ENCODE results near the gene THBS1.

Gene THBS1

GRCh38 chr15:39589815-39590644 is 9.2 kb downstream of the THBS1 start:
- DNase-seq = no peak

GRCh38 chr15:39591141-39591895 is 10.4 kb downstream of the THBS1 start:
- no peak for DNase-seq

DNA sequence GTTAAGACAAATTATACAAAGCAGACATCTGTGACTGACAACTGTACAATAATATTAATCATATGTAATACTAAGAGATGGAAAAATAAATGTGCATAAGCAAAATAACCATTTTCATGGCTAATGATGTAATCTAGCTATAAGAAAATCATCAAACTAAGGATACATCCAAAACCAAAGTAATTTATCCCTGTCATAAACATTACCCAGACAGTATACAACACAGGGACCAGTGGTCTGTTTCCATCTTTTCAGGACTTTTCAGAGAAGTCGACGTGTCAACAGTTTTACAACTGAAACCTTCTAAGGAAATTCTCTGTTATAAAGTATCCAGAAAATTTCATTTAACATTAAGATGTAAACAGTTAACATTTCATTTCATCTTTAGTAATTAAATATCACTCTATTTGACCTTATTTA is 11.0 kb downstream of the THBS1 start:
- DNase-seq = no peak

- no peak for DNase-seq
Measured at GRCh38 chr15:39592500-39592899, 11.6 kb downstream of the THBS1 start.

DNA sequence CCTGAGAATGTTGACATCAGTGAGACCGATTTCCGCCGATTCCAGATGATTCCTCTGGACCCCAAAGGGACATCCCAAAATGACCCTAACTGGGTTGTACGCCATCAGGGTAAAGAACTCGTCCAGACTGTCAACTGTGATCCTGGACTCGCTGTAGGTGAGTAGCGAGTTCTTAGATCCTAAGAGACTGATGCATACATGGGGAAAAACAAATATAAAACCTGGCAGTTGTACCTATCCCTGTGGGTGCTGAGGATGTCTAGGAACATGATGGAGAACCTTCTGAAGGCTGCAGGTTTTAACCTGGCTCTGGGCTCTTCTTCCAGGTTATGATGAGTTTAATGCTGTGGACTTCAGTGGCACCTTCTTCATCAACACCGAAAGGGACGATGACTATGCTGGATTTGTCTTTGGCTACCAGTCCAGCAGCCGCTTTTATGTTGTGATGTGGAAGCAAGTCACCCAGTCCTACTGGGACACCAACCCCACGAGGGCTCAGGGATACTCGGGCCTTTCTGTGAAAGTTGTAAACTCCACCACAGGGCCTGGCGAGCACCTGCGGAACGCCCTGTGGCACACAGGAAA is 12.3 kb downstream of the THBS1 start:
- no peak for DNase-seq

DNA sequence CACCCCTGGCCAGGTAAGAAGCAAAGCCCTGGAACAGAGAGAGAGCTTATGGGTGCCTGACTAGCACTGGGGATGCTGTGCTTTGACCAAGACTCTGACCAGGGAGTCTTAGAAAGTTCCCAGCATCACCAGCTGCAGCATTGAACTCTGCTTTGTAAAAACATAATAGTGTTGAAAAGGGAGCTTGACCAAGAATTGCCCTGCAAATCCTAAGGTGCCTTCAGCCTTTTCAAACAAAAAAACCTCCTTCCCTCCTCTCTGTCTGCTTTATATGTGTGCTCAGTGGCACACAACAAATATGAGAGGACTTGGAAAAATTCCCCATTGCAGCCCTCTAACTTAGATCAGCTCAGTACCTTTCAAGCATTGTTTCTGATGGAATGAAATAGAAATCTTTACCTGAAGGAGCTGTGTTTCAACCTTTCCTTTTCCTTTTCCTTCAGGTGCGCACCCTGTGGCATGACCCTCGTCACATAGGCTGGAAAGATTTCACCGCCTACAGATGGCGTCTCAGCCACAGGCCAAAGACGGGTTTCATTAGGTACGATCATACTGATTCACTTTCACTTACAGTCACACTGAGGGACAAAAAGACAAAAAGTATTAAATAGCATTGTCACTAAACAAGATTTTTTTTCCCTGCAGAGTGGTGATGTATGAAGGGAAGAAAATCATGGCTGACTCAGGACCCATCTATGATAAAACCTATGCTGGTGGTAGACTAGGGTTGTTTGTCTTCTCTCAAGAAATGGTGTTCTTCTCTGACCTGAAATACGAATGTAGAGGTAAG is 13.0 kb downstream of the THBS1 start:
- no peak for DNase-seq

GRCh38 chr15:39594446-39595337 is 13.8 kb downstream of the THBS1 start:
- DNase-seq = no peak

DNA sequence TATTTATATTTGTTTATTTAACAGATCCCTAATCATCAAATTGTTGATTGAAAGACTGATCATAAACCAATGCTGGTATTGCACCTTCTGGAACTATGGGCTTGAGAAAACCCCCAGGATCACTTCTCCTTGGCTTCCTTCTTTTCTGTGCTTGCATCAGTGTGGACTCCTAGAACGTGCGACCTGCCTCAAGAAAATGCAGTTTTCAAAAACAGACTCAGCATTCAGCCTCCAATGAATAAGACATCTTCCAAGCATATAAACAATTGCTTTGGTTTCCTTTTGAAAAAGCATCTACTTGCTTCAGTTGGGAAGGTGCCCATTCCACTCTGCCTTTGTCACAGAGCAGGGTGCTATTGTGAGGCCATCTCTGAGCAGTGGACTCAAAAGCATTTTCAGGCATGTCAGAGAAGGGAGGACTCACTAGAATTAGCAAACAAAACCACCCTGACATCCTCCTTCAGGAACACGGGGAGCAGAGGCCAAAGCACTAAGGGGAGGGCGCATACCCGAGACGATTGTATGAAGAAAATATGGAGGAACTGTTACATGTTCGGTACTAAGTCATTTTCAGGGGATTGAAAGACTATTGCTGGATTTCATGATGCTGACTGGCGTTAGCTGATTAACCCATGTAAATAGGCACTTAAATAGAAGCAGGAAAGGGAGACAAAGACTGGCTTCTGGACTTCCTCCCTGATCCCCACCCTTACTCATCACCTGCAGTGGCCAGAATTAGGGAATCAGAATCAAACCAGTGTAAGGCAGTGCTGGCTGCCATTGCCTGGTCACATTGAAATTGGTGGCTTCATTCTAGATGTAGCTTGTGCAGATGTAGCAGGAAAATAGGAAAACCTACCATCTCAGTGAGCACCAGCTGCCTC is 14.7 kb downstream of the THBS1 start:
- DNase-seq = no peak

- no peak for DNase-seq
Measured at GRCh38 chr15:39596358-39597051, 15.6 kb downstream of the THBS1 start.

GRCh38 chr15:39597336-39597735 is 16.5 kb downstream of the THBS1 start:
- no peak for DNase-seq

GRCh38 chr15:39597751-39598185 is 16.9 kb downstream of the THBS1 start:
- no peak for DNase-seq

GRCh38 chr15:39598186-39598850 is 17.4 kb downstream of the THBS1 start:
- no peak for DNase-seq

- no peak for DNase-seq
Measured at GRCh38 chr15:39598958-39599845, 18.3 kb downstream of the THBS1 start.

DNA sequence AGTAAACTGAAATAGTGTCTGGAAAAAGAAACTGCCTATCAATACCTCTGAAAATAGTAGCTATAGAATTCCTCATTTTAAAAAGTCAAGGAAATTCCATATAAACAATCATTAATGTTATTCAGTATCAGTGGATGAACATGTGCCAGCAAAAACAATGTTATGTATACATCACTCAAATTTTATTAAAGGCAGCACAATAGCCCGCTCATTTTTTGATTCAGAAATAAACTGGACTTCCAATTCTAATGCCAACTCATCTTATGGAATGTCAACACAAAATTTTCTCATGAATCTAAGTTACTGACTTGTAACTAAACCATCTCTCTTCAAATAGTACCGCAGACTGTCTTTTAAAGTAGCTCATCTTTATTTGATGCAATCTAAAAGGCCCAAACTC is 19.0 kb downstream of the THBS1 start:
- no peak for DNase-seq

- no peak for DNase-seq
Measured at GRCh38 chr15:39602143-39602542, 21.3 kb downstream of the THBS1 start.

GRCh38 chr15:39605146-39605545 is 24.3 kb downstream of the THBS1 start:
- DNase-seq = no peak

DNA sequence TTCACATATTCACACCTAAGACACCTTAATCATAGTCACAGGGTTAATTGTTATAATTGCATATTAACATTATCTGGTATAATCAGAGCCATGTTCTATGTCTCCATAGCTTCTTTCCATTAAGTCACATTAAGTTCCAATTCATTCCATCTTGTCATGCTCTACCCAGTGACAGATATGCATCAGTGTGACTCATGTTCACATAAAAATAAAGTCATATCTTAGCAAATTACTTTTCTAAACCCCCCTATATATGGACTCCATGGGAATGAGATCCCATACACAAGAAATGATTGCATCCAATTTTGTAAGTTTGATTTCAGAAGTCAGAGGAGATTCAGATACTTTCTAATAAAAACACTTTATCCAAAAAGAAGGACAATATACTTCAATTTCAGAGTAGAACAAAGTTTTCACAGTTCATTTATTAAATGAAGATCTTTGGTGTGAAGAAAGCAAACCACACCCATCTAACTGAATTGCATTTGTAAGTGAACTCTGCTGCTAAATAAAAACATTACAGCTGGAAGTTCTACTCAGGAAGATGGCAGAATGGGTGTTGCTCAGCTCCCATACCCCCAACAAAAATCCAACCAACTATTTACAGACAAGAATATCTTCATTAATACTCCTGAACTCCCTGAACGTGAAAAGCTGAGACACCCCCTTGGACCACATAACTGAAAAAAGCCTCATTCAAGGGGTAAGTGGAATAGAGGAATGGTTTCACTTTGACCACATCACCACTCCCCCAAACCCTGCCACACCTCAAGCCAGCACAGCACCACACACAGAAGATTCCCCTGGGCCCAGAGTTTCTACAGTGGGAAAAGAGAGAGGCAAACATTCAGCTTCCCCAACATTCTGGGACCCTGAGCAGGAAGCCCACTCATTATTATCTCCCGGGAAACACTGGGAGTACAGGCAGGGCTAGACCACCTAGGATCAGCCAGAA is 27.6 kb downstream of the THBS1 start:
- DNase-seq = no peak
